Lower leg skin (tissue), 4 donors: ENCODE measurements around the gene GPBAR1. TPM values are rescaled to one million over a fixed set of nuclear protein-coding genes. Genes with fewer than 3 reads are reported as not detected.

Experiments used
- DNase-seq, 2 donors: peaks; one replicate each; pipeline ENCODE4 v3.0.0-alpha.2; 2019; ENCODE audit warnings: low spot score in 2 of 2
- H3K4me3 ChIP-seq: fragments of 200-600 bp; sonication (generic); 2 replicates; pipeline ENCODE4 v1.5.1; 2017; ENCODE audit warnings: mild to moderate bottlenecking, low read depth; ENCODE audit not compliant: poor library complexity, severe bottlenecking
- CTCF ChIP-seq, 3 donors: fragments of 450-650 bp; IDR thresholded peaks; one replicate each; pipeline ENCODE4 v1.5.1; 2016; ENCODE audit warnings: antibody characterized with exemption in 3 of 3, mild to moderate bottlenecking in 3 of 3, moderate library complexity in 2 of 3
- POLR2A ChIP-seq, 2 donors: fragments of 450-650 bp; IDR thresholded peaks; one replicate each; pipeline ENCODE4 v1.6.1; 2016 to 2017; ENCODE audit warnings: antibody characterized with exemption in 2 of 2, mild to moderate bottlenecking in 1 of 2, moderate library complexity in 1 of 2
- WGBS, 2 donors: methylation state at CpG; one replicate each; pipeline ENCODE4 v1.1.5; 2018; 5-methylcytosine and 5-hydroxymethylcytosine counted together
- intact Hi-C: fragments of 100-400 bp; cut with DNase I; formaldehyde crosslinking; loops from one replicate; pipeline ENCODE4 v1.15.0; 2023; ENCODE audit warnings: low total_unique reads
- total RNA-seq, 4 donors: library from RNA; depleted of rRNA; stranded (reverse); fragments of >200 nt; gene quantifications; one replicate each; pipeline ENCODE4 v1.1.0, GENCODE V29; 2016

Gene GPBAR1
- total RNA-seq, 4 donors from 2014 or later = 0.34 to 1.7 (median 1.4) TPM

GRCh38 chr2:218228366-218229090 is 32.3 kb upstream of the GPBAR1 start:
- no peak overlapping the region for H3K4me3 ChIP-seq
- WGBS, 2 donors = 85 to 90% methylated on average over 6 of the region's 6 CpGs
- TF ChIP-seq POLR2A (IDR thresholded peaks at IDR 0.05) (no peak), CTCF (IDR thresholded peaks at IDR 0.05) (no peak)
- DNase-seq = no peak
- intact Hi-C loops = no loop called here

GRCh38 chr2:218229239-218229638 is 31.6 kb upstream of the GPBAR1 start:
- 26 to 32% methylated on average over 3 of the region's 3 CpGs for WGBS, 2 donors
- DNase-seq = no peak
- intact Hi-C loops = no loop called here
- no peak for TF ChIP-seq CTCF (IDR thresholded peaks at IDR 0.05)
- no peak for TF ChIP-seq POLR2A (IDR thresholded peaks at IDR 0.05)
- no peak overlapping the region for H3K4me3 ChIP-seq

GRCh38 chr2:218229851-218230250 is 31.0 kb upstream of the GPBAR1 start:
- TF ChIP-seq CTCF (IDR thresholded peaks at IDR 0.05) = no peak
- no peak for TF ChIP-seq POLR2A (IDR thresholded peaks at IDR 0.05)
- DNase-seq = no peak
- H3K4me3 ChIP-seq = no peak overlapping the region
- 46 to 60% methylated on average over 4 of the region's 4 CpGs for WGBS, 2 donors
- intact Hi-C loops = no loop called here

- WGBS, 2 donors = 0 to 3% methylated on average over 1 of the region's 1 CpG
- intact Hi-C loops = no loop called here
- TF ChIP-seq POLR2A (IDR thresholded peaks at IDR 0.05) = no peak
- DNase-seq = no peak
- no peak overlapping the region for H3K4me3 ChIP-seq
These were observed 29.9 kb upstream of the GPBAR1 start for GRCh38 chr2:218230882-218231281.

- no peak overlapping the region for H3K4me3 ChIP-seq
- no peak for DNase-seq
- intact Hi-C loops = no loop called here
- TF ChIP-seq CTCF (IDR thresholded peaks at IDR 0.05) (no peak), POLR2A (IDR thresholded peaks at IDR 0.05) (no peak)
- WGBS, 2 donors = 87 to 92% methylated on average over 4 of the region's 4 CpGs
These were observed 27.3 kb upstream of the GPBAR1 start for GRCh38 chr2:218233543-218233942.

- DNase-seq = no peak
- no peak overlapping the region for H3K4me3 ChIP-seq
- 57 to 62% methylated on average over 3 of the region's 3 CpGs for WGBS, 2 donors
- intact Hi-C loops = no loop called here
- TF ChIP-seq CTCF (IDR thresholded peaks at IDR 0.05) (no peak), POLR2A (IDR thresholded peaks at IDR 0.05) (no peak)
These were observed 26.3 kb upstream of the GPBAR1 start for GRCh38 chr2:218234521-218234920.
